Stimulated activated CD8-positive, alpha-beta memory T cell treated with anti-CD3 and anti-CD28 coated beads, Interleukin-4, amount 100 ng/mL, for 4 hours (primary cell): ENCODE data around the gene PCGF3.
"Not testable (repeated sequence)": the region's sequence is repeated elsewhere in the genome, so short reads cannot be mapped to it uniquely, and the experiment has no call there.

Source experiments
- DNase-seq, 2 donors: peaks; one replicate each; pipeline ENCODE4 v3.0.0-alpha.2; 2020; ENCODE audit warnings: low read depth in 2 of 2, low spot score in 1 of 2

PCGF3 gene

DNA sequence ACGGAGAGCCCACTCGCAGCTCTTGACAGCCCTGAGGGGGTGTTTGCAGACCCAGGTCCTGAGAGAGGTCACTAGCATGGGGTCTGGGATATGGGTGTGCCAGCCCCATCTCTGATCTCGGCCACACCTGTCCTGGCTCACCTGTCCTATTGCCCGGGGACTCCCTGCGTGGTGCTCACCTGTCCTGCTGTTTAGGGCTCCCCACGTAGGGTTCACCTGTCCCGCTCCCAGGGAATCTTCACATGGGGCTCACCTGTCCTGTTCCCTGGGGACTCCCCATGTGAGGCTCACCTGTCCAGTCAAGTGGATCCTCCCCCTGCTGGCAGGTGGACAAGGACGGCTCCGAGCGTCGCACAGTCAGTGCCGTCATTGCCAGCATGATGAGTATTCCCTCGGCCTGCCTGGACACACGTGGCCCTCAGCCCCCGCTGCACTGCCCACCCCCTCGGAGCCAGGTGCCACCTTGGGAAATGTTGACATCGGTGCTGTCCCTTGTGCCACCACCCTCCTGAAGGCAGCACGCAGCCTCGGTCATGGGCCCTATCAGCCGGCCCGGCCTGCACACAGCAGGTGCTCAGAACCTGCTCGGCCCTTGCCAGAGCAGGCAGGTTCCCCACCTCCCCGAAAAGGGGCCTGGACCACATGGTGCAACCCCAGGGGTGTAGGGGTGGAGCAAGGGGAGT, 23.0 kb upstream of the PCGF3 start:
- no peak for DNase-seq

DNA sequence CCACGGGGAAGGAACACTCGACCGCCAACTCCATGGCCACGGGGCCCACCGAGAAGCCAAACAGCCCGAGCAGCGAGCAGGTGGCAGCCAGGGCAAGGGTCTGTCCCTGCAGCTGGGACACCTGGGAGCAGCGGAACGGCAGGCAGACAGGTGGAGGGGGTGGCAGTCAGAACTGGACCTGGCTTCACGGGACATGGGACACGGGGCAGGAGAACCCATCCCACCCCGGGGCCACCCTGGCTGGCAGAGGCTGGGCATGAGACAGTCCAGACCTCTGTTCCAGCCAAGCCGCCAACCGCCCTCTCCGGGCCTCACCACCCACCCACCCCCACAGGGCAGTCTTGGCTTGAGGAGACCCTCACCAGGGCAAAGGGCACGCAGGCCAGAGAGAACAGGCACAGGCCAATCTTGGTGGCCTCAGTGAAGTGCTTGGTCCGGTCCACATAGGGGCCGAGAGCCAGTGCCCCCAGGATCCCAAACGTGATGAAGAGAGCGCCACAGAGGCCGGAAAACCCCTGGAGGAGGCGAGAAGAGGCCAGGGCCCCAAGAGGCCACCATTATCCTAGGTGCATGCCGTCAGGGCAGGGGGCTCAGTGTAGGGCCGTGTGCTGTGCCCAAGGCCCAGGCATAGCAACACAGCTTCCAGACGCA, 22.3 kb upstream of the PCGF3 start:
- DNase-seq, result no peak

- no peak for DNase-seq
These were observed 21.5 kb upstream of the PCGF3 start for GRCh38 chr4:683982-684622.

DNA sequence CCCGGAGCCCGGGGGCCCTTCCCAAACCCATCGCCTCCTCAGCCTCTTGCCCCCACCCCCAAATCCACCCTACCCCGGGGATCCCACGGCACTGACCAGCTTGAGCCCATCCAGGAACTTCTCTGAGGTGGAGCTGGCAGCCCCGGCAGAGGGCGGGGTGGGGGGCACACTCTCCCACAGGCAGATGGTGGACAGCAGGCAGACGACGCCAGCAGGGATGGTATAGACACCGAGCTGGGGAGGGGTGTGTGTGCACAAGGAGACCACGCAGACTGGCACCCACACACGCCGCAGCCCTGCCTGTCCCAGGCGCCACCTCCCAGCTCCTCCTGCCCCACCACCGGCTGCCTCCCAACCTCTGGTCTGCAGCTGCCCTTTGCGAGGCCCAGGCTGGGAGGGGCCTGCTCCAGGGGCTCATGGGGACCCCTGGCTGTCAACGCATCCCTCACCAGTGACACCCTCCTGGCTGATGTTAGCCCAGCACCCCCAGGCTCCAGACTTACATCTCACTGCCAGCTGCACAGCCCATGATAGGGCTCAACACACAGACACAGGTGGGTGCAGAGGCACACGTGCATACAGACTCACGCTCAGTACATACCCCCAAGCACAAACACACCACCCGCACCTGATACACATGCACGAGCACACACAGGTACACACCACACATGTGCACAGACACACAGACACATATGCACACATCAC, 20.9 kb upstream of the PCGF3 start:
- DNase-seq, result no peak

GRCh38 chr4:685679-686412, 19.8 kb upstream of the PCGF3 start:
- no peak for DNase-seq

DNA sequence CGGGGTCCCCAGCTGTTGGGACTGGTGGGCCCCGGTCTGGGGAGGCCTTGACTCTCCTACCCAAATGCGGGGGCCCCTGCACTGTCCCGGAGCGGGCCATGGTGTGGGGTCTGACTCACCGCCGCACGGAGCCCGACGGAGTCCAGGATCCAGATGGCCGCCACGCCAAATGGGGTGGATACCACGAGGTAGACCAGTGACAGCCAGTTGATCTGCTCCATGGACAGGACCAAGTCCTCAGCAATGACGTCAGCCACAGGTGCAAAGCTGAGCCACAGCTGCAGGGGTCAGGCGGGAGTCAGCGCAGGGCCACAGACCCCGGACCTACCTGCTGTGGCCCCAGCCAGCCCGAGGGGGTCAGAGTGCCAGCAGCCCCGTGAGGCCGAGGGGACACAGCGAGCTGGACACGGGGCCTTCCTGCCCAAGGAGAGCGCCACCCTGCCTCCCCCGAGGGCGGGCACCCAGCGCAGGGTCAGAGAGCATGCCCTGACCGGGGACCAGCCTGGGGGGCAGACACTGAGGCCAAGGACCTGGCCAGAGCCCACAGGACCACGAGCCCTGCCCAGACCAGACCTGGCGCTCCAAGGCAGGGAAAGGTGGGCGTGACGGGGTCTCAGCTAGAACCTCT, 19.1 kb upstream of the PCGF3 start:
- no peak for DNase-seq

- no peak for DNase-seq
These were observed 18.3 kb upstream of the PCGF3 start for GRCh38 chr4:687048-687970.

- no peak for DNase-seq
These were observed 17.4 kb upstream of the PCGF3 start for GRCh38 chr4:687971-688853.

- DNase-seq, result no peak
These were observed 16.6 kb upstream of the PCGF3 start, which contains the start of gene SLC49A3 for GRCh38 chr4:688854-689681. Gene SLC49A3 (minus strand): TSS chr4:689151. CDS start chr4:689127, 24 bp downstream.

DNA sequence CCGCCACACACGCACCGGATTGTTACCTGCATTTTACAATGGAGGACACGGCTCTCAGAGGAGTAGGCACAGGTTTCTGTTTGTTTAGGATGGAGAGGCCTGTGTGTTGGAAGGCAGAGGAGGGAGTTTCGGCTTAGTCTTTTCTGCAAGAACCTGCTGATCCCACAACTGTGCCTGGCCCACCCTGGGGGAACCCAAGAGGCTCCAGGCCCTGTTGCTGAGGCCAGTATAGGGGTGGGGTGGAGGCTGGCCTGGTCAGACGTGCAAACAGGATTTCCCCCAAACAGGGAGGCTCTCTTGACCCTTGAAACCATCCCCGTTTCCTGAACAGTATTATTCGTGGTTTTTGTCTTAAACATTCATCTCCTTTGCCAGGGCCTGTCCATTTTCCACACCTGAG, 15.9 kb upstream of the PCGF3 start:
- DNase-seq, result no peak

DNA sequence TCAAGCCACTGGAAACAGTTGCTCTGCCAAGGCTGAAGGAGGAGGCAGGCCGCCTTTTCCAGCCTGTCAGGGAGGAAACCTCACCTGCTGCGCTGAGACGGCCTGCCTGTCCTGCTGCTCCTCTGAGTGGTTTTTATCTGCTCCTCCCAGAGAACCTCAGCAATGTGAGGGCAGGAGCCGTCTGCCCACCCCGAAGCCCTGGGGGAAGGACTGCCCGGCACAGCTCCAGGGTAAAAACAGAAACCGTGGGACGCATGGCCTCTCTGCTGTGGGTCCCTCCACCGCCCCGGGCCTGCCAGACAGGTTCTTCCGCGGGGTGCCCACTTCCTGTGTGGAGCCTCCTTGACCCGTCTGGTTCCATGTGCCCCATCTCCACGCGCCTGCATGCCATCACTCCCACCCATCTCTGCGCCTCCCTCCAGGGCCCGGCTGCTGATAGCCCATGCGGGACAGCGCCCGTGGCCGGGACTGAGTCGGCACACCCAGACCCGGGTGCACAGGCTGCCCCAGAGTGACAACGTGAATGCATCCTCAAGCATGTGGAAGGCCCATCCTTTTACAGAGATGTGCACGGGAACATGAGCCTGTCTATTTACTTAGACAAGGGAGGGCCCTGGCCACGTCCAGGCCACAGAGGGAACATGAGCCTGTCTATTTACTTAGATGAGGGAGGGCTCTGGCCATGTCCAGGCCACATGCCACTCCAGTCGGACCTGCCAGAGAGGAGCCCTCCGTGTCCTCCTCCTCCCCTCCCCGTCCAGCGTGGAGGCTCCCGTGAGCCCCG, 12.7 kb upstream of the PCGF3 start:
- DNase-seq, result no peak

- DNase-seq, result not testable (repeated sequence)
These were observed 11.2 kb upstream of the PCGF3 start for GRCh38 chr4:694341-694940.

DNA sequence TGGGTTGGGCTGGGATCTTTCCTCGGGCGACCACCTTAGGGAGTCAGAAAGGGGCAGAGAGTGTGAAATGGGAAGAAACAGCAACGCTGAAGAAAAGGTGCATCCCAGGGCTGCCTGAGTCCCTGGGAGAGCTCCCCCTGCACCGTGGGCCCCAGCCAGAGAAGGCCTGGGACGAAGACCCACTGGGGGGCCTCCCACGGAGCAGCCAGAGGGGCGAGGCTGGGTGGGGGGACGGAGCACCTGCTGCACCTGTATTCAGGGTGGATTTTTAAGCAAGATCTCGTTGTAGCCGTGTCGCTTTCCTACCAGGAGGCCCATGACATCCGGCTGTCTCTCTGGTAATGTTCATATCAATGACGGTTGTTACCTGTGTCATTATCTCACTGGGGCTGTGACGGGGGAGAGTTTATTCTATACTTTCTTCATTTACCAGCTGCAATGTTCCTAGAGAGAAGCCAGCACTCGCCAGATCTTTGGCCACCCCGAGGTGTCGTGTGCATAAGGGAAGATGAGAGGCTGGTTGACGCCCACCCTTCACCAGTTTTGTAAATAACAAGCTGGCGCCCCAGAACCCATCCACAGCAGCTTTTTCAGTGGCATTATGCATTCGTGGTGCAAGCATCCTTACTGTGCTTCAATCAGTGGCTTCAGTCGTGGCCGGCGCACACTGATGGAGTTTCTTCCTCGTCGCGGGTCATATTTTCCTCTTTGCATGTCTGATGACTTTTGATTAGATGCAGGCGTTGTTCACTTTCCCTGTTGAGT, 5.6 kb upstream of the PCGF3 start:
- no peak for DNase-seq

DNA sequence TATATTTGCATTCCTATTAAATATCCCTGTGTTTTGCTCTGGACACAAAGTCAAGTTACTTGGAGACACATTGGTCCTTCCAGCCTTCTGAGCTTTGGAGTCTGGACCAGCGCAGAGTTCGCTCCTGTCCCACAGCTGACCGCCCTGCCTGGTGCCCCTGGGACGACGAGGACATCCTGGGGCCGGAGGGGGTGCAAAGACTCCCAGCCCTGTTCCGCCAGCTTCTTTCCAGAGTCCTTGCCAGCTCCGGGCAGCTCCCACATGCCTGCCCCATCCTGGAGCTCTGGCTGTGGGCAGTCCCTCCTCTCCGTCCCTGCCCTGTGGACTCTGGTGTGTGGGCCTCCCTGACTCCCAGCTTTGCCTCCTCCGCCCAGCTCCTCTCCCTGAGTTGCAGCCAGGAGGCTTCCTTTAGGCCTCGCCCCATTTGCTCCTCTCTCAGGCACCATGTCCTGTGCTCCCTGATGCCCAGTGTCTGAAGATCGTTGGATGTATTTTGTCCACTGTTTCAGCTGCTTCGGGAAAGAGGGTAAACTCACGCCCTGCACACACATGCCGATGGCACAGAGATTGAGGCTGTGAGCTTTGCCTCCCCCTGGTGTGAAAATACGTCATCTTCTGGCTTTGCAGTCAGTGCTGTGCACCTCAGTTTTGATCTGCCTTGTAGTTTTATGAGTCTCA, 4.9 kb upstream of the PCGF3 start:
- no peak for DNase-seq

- no peak for DNase-seq
These were observed 3.0 kb upstream of the PCGF3 start for GRCh38 chr4:702618-703048.
